H7 (cell line): ENCODE measurements around the gene ARHGEF16. TPM values are rescaled to one million over a fixed set of nuclear protein-coding genes. Genes with fewer than 3 reads are reported as not detected.

Experiments
- DNase-seq: peaks from one replicate; pipeline ENCODE4 v3.0.0; 2012
- H3K27me3 ChIP-seq: 2 replicates; pipeline ENCODE4 v1.6.0; 2011; ENCODE audit warnings: mild to moderate bottlenecking, low read length; ENCODE audit not compliant: control insufficient read depth, insufficient read depth
- H3K36me3 ChIP-seq: replicated peaks from 2 replicates; pipeline ENCODE4 v1.5.1; 2011; ENCODE audit warnings: low read length; ENCODE audit not compliant: control insufficient read depth, insufficient read depth
- H3K4me3 ChIP-seq: 2 replicates; pipeline ENCODE4 v1.5.1; 2011; ENCODE audit warnings: low read depth, mild to moderate bottlenecking, control low read depth, low read length, moderate library complexity; ENCODE audit not compliant: insufficient read depth
- total RNA-seq: library from RNA; depleted of rRNA; stranded (reverse); fragments of >200 nt; shearing (Covaris generic); gene quantifications from 2 replicates; pipeline ENCODE4 v1.2.3, GENCODE V29; 2014

ARHGEF16 gene
- total RNA-seq, 1 experiment from 2014 or later: 45.8 TPM

GRCh38 chr1:3462356-3463012, 8.0 kb downstream of the ARHGEF16 start:
- Histone ChIP-seq H3K36me3 (no peaks in the 10 kb centered on the region), H3K27me3 (no peaks in the 10 kb centered on the region), H3K4me3 (no peak overlapping the region)
- no peak for DNase-seq

- no peaks in the 10 kb centered on the region for H3K27me3 ChIP-seq
- DNase-seq: no peak
- no peak overlapping the region for H3K4me3 ChIP-seq
- no peaks in the 10 kb centered on the region for H3K36me3 ChIP-seq
These were observed 8.5 kb downstream of the ARHGEF16 start for GRCh38 chr1:3463013-3463385.

GRCh38 chr1:3463408-3463863, 9.0 kb downstream of the ARHGEF16 start:
- H3K27me3 ChIP-seq: no peaks in the 10 kb centered on the region
- no peak overlapping the region for H3K4me3 ChIP-seq
- no peaks in the 10 kb centered on the region for H3K36me3 ChIP-seq
- no peak for DNase-seq

- no peaks in the 10 kb centered on the region for H3K36me3 ChIP-seq
- H3K4me3 ChIP-seq: no peak overlapping the region
- H3K27me3 ChIP-seq: no peaks in the 10 kb centered on the region
- no peak for DNase-seq
These were observed 9.6 kb downstream of the ARHGEF16 start for GRCh38 chr1:3463891-3464648.

- no peak overlapping the region for H3K4me3 ChIP-seq
- no peaks in the 10 kb centered on the region for H3K36me3 ChIP-seq
- DNase-seq: no peak
- H3K27me3 ChIP-seq: no peaks in the 10 kb centered on the region
These were observed 10.2 kb downstream of the ARHGEF16 start for GRCh38 chr1:3464649-3465025.

GRCh38 chr1:3465091-3465934, 10.8 kb downstream of the ARHGEF16 start:
- DNase-seq: no peak
- H3K4me3 ChIP-seq: no peak overlapping the region
- no peaks in the 10 kb centered on the region for H3K27me3 ChIP-seq
- no peaks in the 10 kb centered on the region for H3K36me3 ChIP-seq

- H3K4me3 ChIP-seq: no peak overlapping the region
- no peaks in the 10 kb centered on the region for H3K36me3 ChIP-seq
- no peak for DNase-seq
- H3K27me3 ChIP-seq: no peaks in the 10 kb centered on the region
These were observed 11.5 kb downstream of the ARHGEF16 start for GRCh38 chr1:3465935-3466321.

- no peak overlapping the region for H3K4me3 ChIP-seq
- no peaks in the 10 kb centered on the region for H3K27me3 ChIP-seq
- no peak for DNase-seq
- no peaks in the 10 kb centered on the region for H3K36me3 ChIP-seq
These were observed 12.1 kb downstream of the ARHGEF16 start for GRCh38 chr1:3466366-3467075.

- no peak for DNase-seq
- no peaks in the 10 kb centered on the region for H3K27me3 ChIP-seq
- no peak overlapping the region for H3K4me3 ChIP-seq
- no peaks in the 10 kb centered on the region for H3K36me3 ChIP-seq
These were observed 12.9 kb downstream of the ARHGEF16 start for GRCh38 chr1:3467096-3468036.

- DNase-seq: no peak
- Histone ChIP-seq H3K4me3 (no peak overlapping the region), H3K27me3 (no peaks in the 10 kb centered on the region), H3K36me3 (no peaks in the 10 kb centered on the region)
These were observed 14.0 kb downstream of the ARHGEF16 start for GRCh38 chr1:3468236-3469103.

GRCh38 chr1:3469104-3469848, 14.8 kb downstream of the ARHGEF16 start:
- no peak for DNase-seq
- Histone ChIP-seq H3K36me3 (peaks cover 3% of the 10 kb centered on the region), H3K27me3 (no peaks in the 10 kb centered on the region), H3K4me3 (no peak overlapping the region)

GRCh38 chr1:3469849-3470649, 15.6 kb downstream of the ARHGEF16 start:
- peaks cover 3% of the 10 kb centered on the region for H3K36me3 ChIP-seq
- no peak overlapping the region for H3K4me3 ChIP-seq
- no peaks in the 10 kb centered on the region for H3K27me3 ChIP-seq
- no peak for DNase-seq
